Keratinocyte (primary cell): ENCODE data around the gene ISG20L2.

Source experiments
- CTCF ChIP-seq, 3 experiments: IDR thresholded peaks in 1 of 3; conservative IDR thresholded peaks in 1 of 3; optimal IDR thresholded peaks in 1 of 3; 2 replicates in 2 of 3; 3 replicates in 1 of 3; pipeline versions ENCODE3 to v1.5.1; 2011; ENCODE audit warnings: low read length in 3 of 3, mild to moderate bottlenecking in 3 of 3, moderate library complexity in 2 of 3, control low read depth in 1 of 3, inconsistent platforms in 1 of 3; ENCODE audit not compliant: insufficient read depth in 2 of 3; ENCODE audit errors: extremely low read depth in 1 of 3
- EZH2 ChIP-seq: IDR thresholded peaks from one replicate; pipeline ENCODE4 v1.6.1; 2012; ENCODE audit warnings: inconsistent platforms, mild to moderate bottlenecking, low read length, moderate library complexity

GRCh38 chr1:156740237-156740740, 11.7 kb upstream of the ISG20L2 start:
- TF ChIP-seq CTCF (optimal IDR thresholded peaks at IDR 0.05 in 1 of 3, IDR thresholded peaks at IDR 0.05 in 1 of 3, conservative IDR thresholded peaks at IDR 0.05 in 1 of 3; ENCODE audit: extremely low read depth in 1 of 3, insufficient read depth in 2 of 3, low read length in 3 of 3) (no peak), EZH2 (no peak)
